Activated CD4-positive, alpha-beta T cell treated with anti-CD3 and anti-CD28 coated beads, Interleukin-2, amount 50 U/mL, for 24 hours (primary cell): ENCODE data around the gene NCKIPSD.
A peak's percentile ranks its signal among the peaks of the same experiment; 100 is the strongest.
"Not testable (repeated sequence)": the region's sequence is repeated elsewhere in the genome, so short reads cannot be mapped to it uniquely, and the experiment has no call there.

Experiments used
- DNase-seq, 2 donors: peaks; one replicate each; pipeline ENCODE4 v3.0.0-alpha.2; 2020; ENCODE audit warnings: low read depth in 1 of 2, low spot score in 1 of 2

NCKIPSD gene

GRCh38 chr3:48685603-48686511 is at the start of gene NCKIPSD:
NCKIPSD (minus strand) TSS chr3:48685915; CDS start chr3:48685807, 108 bp downstream.
- DNase-seq: peak; percentile 86 to 90

- not testable (repeated sequence) for DNase-seq
These were observed 49.5 kb upstream of the NCKIPSD start for GRCh38 chr3:48735075-48735767.

- DNase-seq: not testable (repeated sequence)
These were observed 48.8 kb upstream of the NCKIPSD start for GRCh38 chr3:48734541-48734940.

DNA sequence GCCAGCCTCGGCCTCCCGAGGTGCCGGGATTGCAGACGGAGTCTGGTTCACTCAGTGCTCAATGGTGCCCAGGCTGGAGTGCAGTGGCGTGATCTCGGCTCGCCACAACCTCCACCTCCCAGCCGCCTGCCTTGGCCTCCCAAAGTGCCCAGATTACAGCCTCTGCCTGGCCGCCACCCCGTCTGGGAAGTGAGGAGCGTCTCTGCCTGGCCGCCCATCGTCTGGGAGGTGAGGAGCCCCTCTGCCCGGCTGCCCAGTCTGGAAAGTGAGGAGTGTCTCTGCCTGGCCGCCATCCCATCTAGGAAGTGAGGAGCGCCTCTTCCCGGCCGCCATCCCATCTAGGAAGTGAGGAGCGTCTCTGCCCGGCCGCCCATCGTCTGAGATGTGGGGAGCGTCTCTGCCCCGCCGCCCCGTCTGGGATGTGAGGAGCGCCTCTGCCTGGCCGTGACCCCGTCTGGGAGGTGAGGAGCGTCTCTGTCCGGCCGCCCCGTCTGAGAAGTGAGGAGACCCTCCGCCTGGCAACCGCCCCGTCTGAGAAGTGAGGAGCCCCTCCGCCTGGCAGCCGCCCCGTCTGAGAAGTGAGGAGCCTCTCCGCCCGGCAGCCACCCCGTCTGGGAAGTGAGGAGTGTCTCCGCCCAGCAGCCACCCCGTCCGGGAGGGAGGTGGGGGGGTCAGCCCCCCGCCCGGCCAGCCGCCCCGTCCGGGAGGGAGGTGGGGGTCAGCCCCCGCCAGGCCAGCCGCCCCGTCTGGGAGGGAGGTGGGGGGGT is 48.2 kb upstream of the NCKIPSD start:
- DNase-seq: not testable (repeated sequence)

GRCh38 chr3:48727511-48727910 is 41.8 kb upstream of the NCKIPSD start:
- DNase-seq: no peak

DNA sequence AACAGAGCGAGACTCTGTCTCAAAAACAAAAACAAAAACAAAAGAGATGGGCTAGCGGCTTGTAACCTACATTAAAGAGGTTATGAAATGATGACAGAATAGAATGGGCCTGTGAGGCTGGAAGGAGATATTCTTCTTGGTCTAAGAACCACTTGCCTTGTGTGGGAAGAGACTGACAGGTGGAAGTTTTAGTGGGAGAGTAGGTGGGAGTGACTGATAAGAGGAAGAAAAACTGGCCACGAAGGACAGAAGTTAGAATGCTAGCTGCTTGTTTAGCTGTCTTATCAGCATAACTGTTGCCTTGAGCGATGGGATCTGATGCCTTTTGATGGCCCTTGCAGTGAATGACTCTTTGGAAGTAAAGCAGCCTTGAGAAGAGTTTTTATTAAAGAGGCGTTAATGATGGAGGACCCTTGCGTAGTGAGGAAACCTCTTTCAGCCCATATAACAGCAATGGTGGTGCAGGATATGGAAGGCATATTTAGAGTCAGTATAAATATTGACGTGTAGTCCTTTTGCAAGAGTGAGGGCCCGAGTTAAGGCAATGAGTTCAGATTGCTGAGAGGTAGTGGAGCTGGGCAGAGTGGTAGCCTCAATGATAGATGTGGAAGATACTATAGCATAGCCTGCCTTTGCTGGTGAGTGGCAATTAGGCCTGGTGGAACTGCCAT is 39.6 kb upstream of the NCKIPSD start:
- not testable (repeated sequence) for DNase-seq

DNA sequence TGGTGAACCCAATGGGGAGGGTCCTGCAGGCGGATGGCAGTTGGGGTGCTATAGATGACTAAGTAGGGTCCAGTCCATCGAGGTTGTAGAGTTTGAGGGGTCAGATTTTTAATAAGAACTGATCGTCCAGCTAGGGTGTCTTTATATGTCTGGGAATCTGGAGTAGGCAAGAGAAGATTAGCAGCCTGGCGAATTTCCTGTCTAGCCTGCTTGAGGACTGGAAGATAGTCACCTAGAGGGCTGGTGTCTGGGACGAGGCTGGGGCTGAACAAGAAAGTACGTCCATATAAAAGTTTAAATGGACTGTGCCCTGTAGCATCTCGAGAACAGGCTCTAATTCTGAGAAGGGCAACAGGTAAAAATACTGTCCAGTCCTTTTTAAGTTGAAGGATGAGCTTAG is 38.0 kb upstream of the NCKIPSD start:
- no peak for DNase-seq

- not testable (repeated sequence) for DNase-seq
These were observed 37.6 kb upstream of the NCKIPSD start for GRCh38 chr3:48723293-48723692.

GRCh38 chr3:48716982-48717746 is 31.4 kb upstream of the NCKIPSD start, which contains the start of gene IP6K2:
IP6K2 (minus strand) TSS chr3:48717221; CDS start chr3:48695291, 21,930 bp downstream.
- DNase-seq: peak; percentile 96 to 98

DNA sequence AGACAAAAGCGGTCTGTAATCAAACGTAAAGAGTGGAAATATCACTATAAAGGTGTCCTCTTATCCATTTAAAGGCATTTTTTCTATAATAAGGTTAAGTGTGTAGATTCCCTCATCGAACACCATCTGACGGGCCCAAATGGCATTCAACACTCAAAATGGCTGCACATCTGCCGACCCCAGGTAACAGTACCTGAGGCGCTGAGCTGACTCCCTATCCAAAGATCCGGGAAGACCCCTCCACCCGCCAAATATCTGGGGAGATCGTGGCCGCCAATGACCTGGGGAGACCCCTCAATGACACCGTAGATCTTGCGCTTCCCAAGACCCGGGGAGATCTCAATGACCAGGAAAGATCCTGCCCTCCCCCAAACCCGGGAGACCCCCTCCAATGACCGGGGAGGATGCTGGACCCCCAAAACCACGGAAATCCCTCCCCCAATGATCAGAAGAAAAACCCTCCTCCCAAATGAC is 30.8 kb upstream of the NCKIPSD start:
- DNase-seq: peak in 1 of 2 donors; percentile 6

DNA sequence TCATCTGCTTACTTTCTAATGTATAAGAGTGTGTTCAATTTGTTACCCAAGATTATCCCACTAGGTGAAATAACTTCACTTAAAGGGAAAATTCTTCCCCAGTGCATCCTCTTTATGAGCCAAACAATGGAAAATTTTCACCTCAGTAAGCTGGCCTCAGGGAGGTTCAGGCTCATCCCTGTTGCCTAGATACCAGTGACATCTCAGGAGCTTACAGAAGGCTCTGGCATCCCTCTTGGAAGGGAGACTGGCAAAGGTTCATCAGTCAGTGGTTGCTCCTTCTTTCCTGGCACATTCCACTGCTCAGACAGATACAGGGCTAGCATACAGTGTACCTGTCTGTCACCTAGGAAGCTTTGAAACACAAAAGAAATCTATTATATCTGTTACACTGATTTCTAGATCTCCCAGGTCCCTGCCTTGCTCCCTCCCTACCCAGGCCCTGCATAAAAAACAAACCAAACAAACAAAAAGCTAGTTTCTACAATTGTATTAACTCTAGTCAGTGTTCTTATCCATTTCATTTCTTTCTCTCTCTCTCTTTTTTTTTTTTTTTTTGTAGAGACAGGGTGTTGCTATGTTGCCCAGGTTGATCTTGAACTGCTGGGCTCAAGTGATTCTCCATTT is 29.6 kb upstream of the NCKIPSD start:
- DNase-seq: no peak

DNA sequence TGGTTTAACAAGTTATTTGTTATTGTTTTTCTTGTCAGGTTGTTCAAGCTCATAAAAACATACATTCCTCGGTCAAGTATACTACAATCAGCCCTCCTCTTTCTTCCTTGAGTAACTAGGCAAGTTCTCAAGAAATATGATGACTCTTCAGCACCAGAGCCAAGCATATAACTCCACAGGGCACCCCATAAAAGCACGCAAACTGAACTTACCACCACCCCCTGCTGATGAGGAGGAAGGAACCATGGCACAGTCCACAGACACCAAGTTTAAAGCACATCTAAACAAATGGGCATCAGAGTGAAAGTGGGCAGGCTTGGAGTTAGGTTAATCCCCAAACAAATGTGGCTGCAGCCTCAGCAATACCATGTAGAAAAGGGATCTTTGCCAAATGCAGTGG is 26.0 kb upstream of the NCKIPSD start:
- DNase-seq: no peak

DNA sequence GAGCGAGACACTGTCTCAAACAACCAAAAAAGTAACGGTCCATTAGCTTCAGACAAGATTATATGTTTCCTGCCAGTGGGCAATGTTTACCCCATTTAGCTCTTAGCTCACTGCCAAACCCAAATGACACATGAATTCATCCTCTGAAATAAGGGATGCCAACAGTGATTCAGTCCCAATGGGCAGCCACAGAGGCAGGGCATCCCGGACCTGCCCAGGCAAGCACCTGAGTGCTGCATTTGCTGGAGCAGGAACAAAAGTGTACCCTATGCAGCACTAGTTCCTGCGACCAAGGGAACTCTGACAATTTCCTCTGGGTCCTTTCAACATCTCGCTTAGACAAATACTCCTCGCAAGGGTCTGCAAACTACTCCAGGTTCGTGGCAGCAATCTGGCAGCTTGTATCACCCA is 23.3 kb upstream of the NCKIPSD start:
- no peak for DNase-seq

- no peak for DNase-seq
These were observed 22.8 kb upstream of the NCKIPSD start for GRCh38 chr3:48708481-48708889.

DNA sequence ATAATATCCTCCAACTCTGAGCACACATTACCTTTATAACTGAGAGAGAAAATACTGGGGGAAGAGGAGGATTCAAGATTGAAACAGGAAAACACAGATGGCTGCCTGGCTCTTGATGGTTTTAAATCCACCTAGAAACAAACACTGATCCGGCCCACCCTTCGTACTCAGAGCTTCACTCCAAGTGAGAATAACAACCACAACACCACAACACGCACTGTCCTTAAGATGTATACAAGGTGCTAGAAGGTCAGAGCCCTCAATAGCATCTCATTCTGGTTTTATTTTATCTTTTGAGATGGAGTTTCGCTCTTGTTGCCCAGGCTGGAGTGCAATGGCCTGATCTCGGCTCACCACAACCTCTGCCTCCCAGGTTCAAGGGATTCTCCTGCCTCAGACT is 21.4 kb upstream of the NCKIPSD start:
- DNase-seq: no peak

DNA sequence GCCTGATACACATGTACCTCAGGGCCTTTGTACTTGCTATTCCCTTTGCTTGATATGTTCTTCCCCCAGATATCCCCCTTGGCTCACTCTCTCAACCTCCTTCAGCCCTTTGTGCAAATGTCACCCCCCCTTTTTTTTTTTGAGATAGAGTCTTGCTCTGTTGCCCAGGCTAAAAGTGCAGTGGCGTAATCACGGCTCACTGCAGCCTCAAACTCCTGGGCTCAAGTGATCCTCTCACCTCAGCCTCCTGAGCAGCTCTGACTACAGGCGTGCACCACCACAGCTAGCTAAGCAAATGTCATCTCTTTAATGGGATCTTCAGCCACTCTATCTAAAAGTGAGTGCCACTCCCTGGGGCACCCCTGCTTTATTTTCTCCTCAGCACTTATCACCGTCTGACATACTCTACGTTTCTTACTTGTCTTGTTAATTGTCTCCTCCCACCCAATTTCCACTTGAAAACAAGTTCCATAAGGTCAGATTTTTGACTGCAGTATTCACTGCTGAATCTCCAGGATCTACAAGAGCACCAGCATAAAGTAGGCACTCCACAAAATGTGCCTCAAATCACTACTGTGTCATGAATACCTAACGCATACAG is 16.7 kb upstream of the NCKIPSD start:
- DNase-seq: no peak

DNA sequence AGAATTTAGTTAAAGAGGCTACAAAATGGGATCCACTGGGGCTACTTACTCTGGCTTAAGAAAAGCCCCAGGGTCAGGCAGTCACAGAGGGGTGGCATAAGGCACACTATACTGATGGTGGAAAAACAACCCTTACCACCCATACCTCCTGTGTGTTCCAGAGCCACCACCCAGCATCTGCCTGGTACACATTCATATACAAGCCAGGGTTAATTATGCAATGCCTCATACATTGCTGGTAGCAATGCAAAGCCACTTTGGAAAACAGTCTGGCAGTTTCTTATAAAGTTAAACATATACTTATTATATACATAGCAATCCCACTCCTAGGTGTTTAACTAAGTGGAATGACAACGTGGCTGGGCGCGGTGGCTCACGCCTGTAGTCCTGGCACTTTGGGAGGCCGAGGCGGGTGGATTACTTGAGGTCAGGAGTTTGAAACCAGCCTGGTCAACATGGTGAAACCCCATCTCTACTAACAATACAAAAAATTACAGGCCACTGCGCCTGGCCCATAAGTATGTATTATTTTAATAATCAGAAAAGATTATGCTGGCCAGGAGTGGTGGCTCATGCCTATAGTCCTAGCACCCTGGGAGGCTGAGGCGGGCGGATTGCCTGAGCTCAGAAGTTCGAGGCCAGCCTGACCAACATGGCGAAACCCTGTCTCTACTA is 15.2 kb upstream of the NCKIPSD start:
- DNase-seq: no peak

- DNase-seq: no peak
These were observed 13.2 kb upstream of the NCKIPSD start for GRCh38 chr3:48698891-48699290.
